ENCODE results near the gene DAB1. TPM values are rescaled to one million over a fixed set of nuclear protein-coding genes. Genes with fewer than 3 reads are reported as not detected.

The DAB1 gene
- polyA plus RNA-seq, 1 donor from 2014 or later, result 11.4 TPM

- Histone ChIP-seq H4K20me1 (ENCODE audit: insufficient read depth) (no peaks in the 10 kb centered on the region), H3K27me3 (ENCODE audit: insufficient read depth, low read depth, low read length) (no peaks in the 10 kb centered on the region), H3K9me3 (ENCODE audit: low read length) (no peaks in the 10 kb centered on the region), H3F3A (ENCODE audit: insufficient read depth, low read length, poor library complexity, severe bottlenecking) (no peaks in the 10 kb centered on the region), H3K27ac (ENCODE audit: low read length) (no peak overlapping the region), H3K79me2 (replicated peaks; ENCODE audit: insufficient read depth, low read length) (no peaks in the 10 kb centered on the region), H3K9me2 (ENCODE audit: insufficient read depth, low read length) (no peaks in the 10 kb centered on the region), H3K4me2 (ENCODE audit: low read length) (no peak overlapping the region), H2AFZ (ENCODE audit: low read depth, low read length) (no peak overlapping the region), H3K9ac (ENCODE audit: low read length) (no peak overlapping the region), H3K36me3 (ENCODE audit: insufficient read depth, low read length) (no peaks in the 10 kb centered on the region), H3K4me3 (ENCODE audit: low read length) (no peak overlapping the region)
- TF ChIP-seq MXI1 (conservative IDR thresholded peaks at IDR 0.05; ENCODE audit: poor library complexity, severe bottlenecking) (no peak), TAF1 (IDR thresholded peaks at IDR 0.05; ENCODE audit: low read depth) (no peak), SMC3 (conservative IDR thresholded peaks at IDR 0.05; ENCODE audit: poor library complexity) (no peak), EZH2 (IDR thresholded peaks at IDR 0.05; ENCODE audit: borderline replicate concordance, insufficient read depth, low read length, poor library complexity, severe bottlenecking) (no peak), EP300 (conservative IDR thresholded peaks at IDR 0.05; ENCODE audit: poor library complexity, severe bottlenecking) (no peak), REST (IDR thresholded peaks at IDR 0.05; ENCODE audit: borderline replicate concordance) (no peak), RAD21 (conservative IDR thresholded peaks at IDR 0.05) (no peak), CTCF (IDR thresholded peaks at IDR 0.05; ENCODE audit: poor library complexity, severe bottlenecking) (no peak), POLR2AphosphoS5 (IDR thresholded peaks at IDR 0.05) (no peak)
Observed at GRCh38 chr1:56986397-56986796, 437.5 kb downstream of the DAB1 start.

GRCh38 chr1:56985857-56986256 lies 438.0 kb downstream of the DAB1 start:
- Histone ChIP-seq H3K4me3 (ENCODE audit: low read length) (no peak overlapping the region), H3K9me2 (ENCODE audit: insufficient read depth, low read length) (no peaks in the 10 kb centered on the region), H3K27me3 (ENCODE audit: insufficient read depth, low read depth, low read length) (no peaks in the 10 kb centered on the region), H3F3A (ENCODE audit: insufficient read depth, low read length, poor library complexity, severe bottlenecking) (no peaks in the 10 kb centered on the region), H3K9ac (ENCODE audit: low read length) (no peak overlapping the region), H2AFZ (ENCODE audit: low read depth, low read length) (no peak overlapping the region), H3K79me2 (replicated peaks; ENCODE audit: insufficient read depth, low read length) (no peaks in the 10 kb centered on the region), H4K20me1 (ENCODE audit: insufficient read depth) (no peaks in the 10 kb centered on the region), H3K27ac (ENCODE audit: low read length) (no peak overlapping the region), H3K4me2 (ENCODE audit: low read length) (no peak overlapping the region), H3K36me3 (ENCODE audit: insufficient read depth, low read length) (no peaks in the 10 kb centered on the region), H3K9me3 (ENCODE audit: low read length) (no peaks in the 10 kb centered on the region)
- TF ChIP-seq CTCF (IDR thresholded peaks at IDR 0.05; ENCODE audit: poor library complexity, severe bottlenecking) (no peak), TAF1 (IDR thresholded peaks at IDR 0.05; ENCODE audit: low read depth) (no peak), MXI1 (conservative IDR thresholded peaks at IDR 0.05; ENCODE audit: poor library complexity, severe bottlenecking) (no peak), EZH2 (IDR thresholded peaks at IDR 0.05; ENCODE audit: borderline replicate concordance, insufficient read depth, low read length, poor library complexity, severe bottlenecking) (no peak), SMC3 (conservative IDR thresholded peaks at IDR 0.05; ENCODE audit: poor library complexity) (no peak), RAD21 (conservative IDR thresholded peaks at IDR 0.05) (no peak), EP300 (conservative IDR thresholded peaks at IDR 0.05; ENCODE audit: poor library complexity, severe bottlenecking) (no peak), POLR2AphosphoS5 (IDR thresholded peaks at IDR 0.05) (no peak), REST (IDR thresholded peaks at IDR 0.05; ENCODE audit: borderline replicate concordance) (no peak)

Data from neural cell (in vitro differentiated cells).